SK-N-SH (cell line): ENCODE measurements around the gene RBMS3. TPM values are rescaled to one million over a fixed set of nuclear protein-coding genes. Genes with fewer than 3 reads are reported as not detected.

ENCODE experiments used
- CTCF ChIA-PET: fragments of 300-600, 350-600 bp; formaldehyde crosslinking; extraction: SDS; loops from one replicate; lab custom pipeline; 2021; lab: Yijun Ruan, JAX
- POLR2A ChIA-PET: fragments of 350-600 bp; sonication (Branson Sonifier 250); formaldehyde crosslinking; extraction: SDS; loops from one replicate; lab custom pipeline; 2020; ENCODE audit warnings: antibody characterized with exemption, inconsistent platforms; lab: Yijun Ruan, JAX
- DNase-seq: peaks from one replicate; pipeline ENCODE4 v3.0.0; 2012
- H2AFZ ChIP-seq: fragments of 200-600 bp; sonication (generic); 2 replicates; pipeline ENCODE4 v1.8.1; 2016; ENCODE audit warnings: antibody characterized with exemption, mild to moderate bottlenecking, low read depth
- H3F3A ChIP-seq: fragments of 200-600 bp; sonication (generic); replicated peaks from 2 replicates; pipeline ENCODE3; 2016; ENCODE audit warnings: antibody characterized with exemption, mild to moderate bottlenecking; ENCODE audit not compliant: insufficient read depth
- H3K27ac ChIP-seq, 2 experiments: fragments of 200-500 bp in 1 of 2; fragments of 200-600 bp in 1 of 2; sonication (Bioruptor generic) in 1 of 2; sonication (generic), shearing (Covaris generic) in 1 of 2; 2 replicates each; pipeline versions ENCODE4 v1.5.1 to v1.6.1; 2014 to 2016; ENCODE audit warnings: low read depth in 2 of 2, inconsistent platforms in 1 of 2, low read length in 1 of 2, mild to moderate bottlenecking in 1 of 2, mixed read lengths in 1 of 2
- H3K27me3 ChIP-seq: fragments of 200-600 bp; sonication (generic), shearing (Covaris generic); 2 replicates; pipeline ENCODE4 v1.6.1; 2016; ENCODE audit warnings: mixed run types; ENCODE audit not compliant: insufficient read depth
- H3K36me3 ChIP-seq, 2 experiments: fragments of 200-500 bp in 1 of 2; fragments of 200-600 bp in 1 of 2; sonication (Bioruptor generic) in 1 of 2; sonication (generic) in 1 of 2; replicated peaks in 1 of 2; 2 replicates each; pipeline versions ENCODE3 to v1.5.1; 2014 to 2016; ENCODE audit warnings: low read length in 1 of 2, mild to moderate bottlenecking in 1 of 2; ENCODE audit not compliant: insufficient read depth in 2 of 2, control insufficient read depth in 1 of 2
- H3K4me1 ChIP-seq, 2 experiments: fragments of 200-500 bp in 1 of 2; fragments of 200-600 bp in 1 of 2; sonication (Bioruptor generic) in 1 of 2; sonication (generic), shearing (Covaris generic) in 1 of 2; 2 replicates each; pipeline versions ENCODE4 v1.5.1 to v1.6.1; 2014 to 2016; ENCODE audit warnings: low read depth in 1 of 2, low read length in 1 of 2, mixed run types in 1 of 2; ENCODE audit not compliant: insufficient read depth in 2 of 2, control insufficient read depth in 1 of 2
- H3K4me2 ChIP-seq: fragments of 200-600 bp; sonication (generic), shearing (Covaris generic); 2 replicates; pipeline ENCODE4 v1.6.1; 2017; ENCODE audit warnings: mixed run types
- H3K4me3 ChIP-seq, 2 experiments: fragments of 200-500 bp in 1 of 2; fragments of 200-600 bp in 1 of 2; sonication (Bioruptor generic) in 1 of 2; sonication (generic), shearing (Covaris generic) in 1 of 2; 2 replicates each; pipeline versions ENCODE4 v1.5.1 to v1.8.1; 2014 to 2016; ENCODE audit warnings: low read depth in 2 of 2, inconsistent platforms in 1 of 2, low read length in 1 of 2, mild to moderate bottlenecking in 1 of 2, mixed read lengths in 1 of 2, moderate library complexity in 1 of 2
- H3K79me2 ChIP-seq: fragments of 200-600 bp; sonication (generic); 2 replicates; pipeline ENCODE4 v1.8.1; 2017; ENCODE audit warnings: mild to moderate bottlenecking; ENCODE audit not compliant: insufficient read depth
- H3K9ac ChIP-seq: fragments of 200-600 bp; sonication (generic); 2 replicates; pipeline ENCODE4 v1.6.1; 2017; ENCODE audit warnings: mixed run types
- H3K9me2 ChIP-seq: fragments of 200-600 bp; sonication (generic); 2 replicates; pipeline ENCODE4 v1.6.1; 2017; ENCODE audit warnings: mixed run types
- H3K9me3 ChIP-seq: fragments of 200-600 bp; sonication (generic); 2 replicates; pipeline ENCODE4 v1.6.1; 2017; ENCODE audit warnings: mixed run types, mild to moderate bottlenecking, moderate library complexity
- H4K20me1 ChIP-seq: fragments of 200-600 bp; sonication (generic); 2 replicates; pipeline ENCODE4 v1.6.1; 2017; ENCODE audit warnings: mild to moderate bottlenecking, mixed run types; ENCODE audit not compliant: insufficient read depth
- ELF1 ChIP-seq: IDR thresholded peaks from 2 replicates; pipeline ENCODE4 v1.4.0; 2012
- EP300 ChIP-seq, 2 experiments: IDR thresholded peaks; 2 replicates each; pipeline versions ENCODE4 v1.4.0 to v1.6.1; 2012; ENCODE audit warnings: borderline replicate concordance in 1 of 2, low read depth in 1 of 2, low read length in 1 of 2
- FOXJ3 ChIP-seq: sonication (generic); formaldehyde crosslinking; IDR thresholded peaks from 2 replicates; pipeline ENCODE4 v1.5.1; 2020; ENCODE audit warnings: mild to moderate bottlenecking, missing genetic modification reagents
- GABPA ChIP-seq: IDR thresholded peaks from 2 replicates; pipeline ENCODE4 v1.4.0; 2012; ENCODE audit warnings: low read depth, mild to moderate bottlenecking
- GATA2 ChIP-seq: sonication (generic); formaldehyde crosslinking; IDR thresholded peaks from 2 replicates; pipeline ENCODE4 v1.5.0; 2020; ENCODE audit warnings: mild to moderate bottlenecking, missing genetic modification reagents
- JUND ChIP-seq: IDR thresholded peaks from 2 replicates; pipeline ENCODE4 v1.4.0; 2012
- PBX3 ChIP-seq: IDR thresholded peaks from 2 replicates; pipeline ENCODE4; 2012
- POLR2AphosphoS5 ChIP-seq: IDR thresholded peaks from 2 replicates; pipeline ENCODE4 v1.6.1; 2012; ENCODE audit warnings: low read depth, low read length
- RAD21 ChIP-seq: IDR thresholded peaks from 2 replicates; pipeline ENCODE4 v1.6.1; 2012; ENCODE audit warnings: mild to moderate bottlenecking, low read length
- RXRA ChIP-seq: IDR thresholded peaks from 2 replicates; pipeline ENCODE4 v1.4.0; 2012; ENCODE audit warnings: low read depth, mild to moderate bottlenecking, borderline replicate concordance
- SIN3A ChIP-seq: IDR thresholded peaks from 2 replicates; pipeline ENCODE4 v1.6.1; 2012; ENCODE audit warnings: low read depth, mild to moderate bottlenecking, low read length, moderate library complexity, borderline replicate concordance
- SMC3 ChIP-seq: IDR thresholded peaks from 2 replicates; pipeline ENCODE4 v1.6.1; 2012; ENCODE audit warnings: low read depth, low read length, improper control_type of control experiment
- TEAD4 ChIP-seq: IDR thresholded peaks from 2 replicates; pipeline ENCODE4 v1.4.0; 2012; ENCODE audit warnings: mild to moderate bottlenecking, borderline replicate concordance; ENCODE audit not compliant: insufficient read depth
- YY1 ChIP-seq: IDR thresholded peaks from 2 replicates; pipeline ENCODE4 v1.4.0; 2012; ENCODE audit warnings: low read depth, mild to moderate bottlenecking
- WGBS: methylation state at CpG from one replicate; pipeline ENCODE4 v1.1.6; 2017; ENCODE audit warnings: low lambda C conversion rate; 5-methylcytosine and 5-hydroxymethylcytosine counted together
- polyA plus RNA-seq, 3 experiments: library from polyadenylated mRNA; depleted of rRNA; stranded (reverse); fragments of >200 nt; gene quantifications; 2 replicates each; pipeline ENCODE4 v1.2.3, GENCODE V29; 2012
- TF ChIP-seq, protein P1 (sequence below): fragments of 150-350 bp; IDR thresholded peaks from 2 replicates; pipeline ENCODE4 v1.6.1; 2017; ENCODE audit warnings: antibody characterized with exemption, low read length, low read depth, borderline replicate concordance
- TF ChIP-seq, protein P2 (sequence below): fragments of 150-350 bp; IDR thresholded peaks from 2 replicates; pipeline ENCODE4 v1.6.1; 2016; ENCODE audit warnings: mild to moderate bottlenecking, low read depth, low read length
- TF ChIP-seq, protein P3 (sequence below): IDR thresholded peaks from 2 replicates; pipeline ENCODE4 v1.4.0; 2012; ENCODE audit warnings: low read depth, borderline replicate concordance
- TF ChIP-seq, protein P4 (sequence below): IDR thresholded peaks from 2 replicates; pipeline ENCODE4 v1.6.1; 2012; ENCODE audit warnings: mild to moderate bottlenecking, low read depth, low read length, moderate library complexity

The RBMS3 gene
- polyA plus RNA-seq, 1 of the 3 experiments (the other 2 are of a cell fraction): 8.2 TPM

GRCh38 chr3:29293421-29293820, 12.6 kb downstream of the RBMS3 start:
- H3K9me3 ChIP-seq: no peaks in the 10 kb centered on the region
- H3K27me3 ChIP-seq: no peaks in the 10 kb centered on the region
- ChIA-PET CTCF (interaction anchor here (1.3 kb wide), 1 partner anchor 13 kb away, joined by 4 read pairs; no protein-coding TSS in a partner anchor), POLR2A (interaction anchor here (0.6 to 0.7 kb wide), 2 partner anchors 9 to 134 kb away, joined by 4 to 5 read pairs; no protein-coding TSS in a partner anchor)
- no peaks in the 10 kb centered on the region; the same call in 1 of the 2 replicates for H4K20me1 ChIP-seq
- H3K79me2 ChIP-seq: peaks cover 98% of the 10 kb centered on the region
- DNase-seq: no peak
- WGBS: 36% methylated on average over 2 of the region's 2 CpGs
- no peaks in the 10 kb centered on the region for H3K9me2 ChIP-seq
- H2AFZ ChIP-seq: no peak overlapping the region
- no peaks in the 10 kb centered on the region for H3F3A ChIP-seq
- H3K36me3 ChIP-seq: peaks cover 45 to 58% of the 10 kb centered on the region in 2 experiments
- peaks cover 24 to 41% of the 10 kb centered on the region in 2 experiments; a peak in 3 of 4 replicates for H3K4me1 ChIP-seq
- peak overlapping the region in 1 of 2 experiments; percentile 67; a peak in 2 of 4 replicates for H3K27ac ChIP-seq
- no peak overlapping the region for H3K4me3 ChIP-seq
- no peak overlapping the region for H3K9ac ChIP-seq
- TF ChIP-seq, protein P1, sequence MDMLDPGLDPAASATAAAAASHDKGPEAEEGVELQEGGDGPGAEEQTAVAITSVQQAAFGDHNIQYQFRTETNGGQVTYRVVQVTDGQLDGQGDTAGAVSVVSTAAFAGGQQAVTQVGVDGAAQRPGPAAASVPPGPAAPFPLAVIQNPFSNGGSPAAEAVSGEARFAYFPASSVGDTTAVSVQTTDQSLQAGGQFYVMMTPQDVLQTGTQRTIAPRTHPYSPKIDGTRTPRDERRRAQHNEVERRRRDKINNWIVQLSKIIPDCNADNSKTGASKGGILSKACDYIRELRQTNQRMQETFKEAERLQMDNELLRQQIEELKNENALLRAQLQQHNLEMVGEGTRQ: no peak
- TF ChIP-seq RXRA: no peak
- no peak for TF ChIP-seq ELF1
- no peak for TF ChIP-seq TEAD4
- TF ChIP-seq POLR2AphosphoS5: no peak
- TF ChIP-seq FOXJ3 (CRISPR knock-in tag): no peak
- TF ChIP-seq, protein P2, sequence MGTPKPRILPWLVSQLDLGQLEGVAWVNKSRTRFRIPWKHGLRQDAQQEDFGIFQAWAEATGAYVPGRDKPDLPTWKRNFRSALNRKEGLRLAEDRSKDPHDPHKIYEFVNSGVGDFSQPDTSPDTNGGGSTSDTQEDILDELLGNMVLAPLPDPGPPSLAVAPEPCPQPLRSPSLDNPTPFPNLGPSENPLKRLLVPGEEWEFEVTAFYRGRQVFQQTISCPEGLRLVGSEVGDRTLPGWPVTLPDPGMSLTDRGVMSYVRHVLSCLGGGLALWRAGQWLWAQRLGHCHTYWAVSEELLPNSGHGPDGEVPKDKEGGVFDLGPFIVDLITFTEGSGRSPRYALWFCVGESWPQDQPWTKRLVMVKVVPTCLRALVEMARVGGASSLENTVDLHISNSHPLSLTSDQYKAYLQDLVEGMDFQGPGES: no peak
- TF ChIP-seq SMC3: no peak
- TF ChIP-seq, protein P3, sequence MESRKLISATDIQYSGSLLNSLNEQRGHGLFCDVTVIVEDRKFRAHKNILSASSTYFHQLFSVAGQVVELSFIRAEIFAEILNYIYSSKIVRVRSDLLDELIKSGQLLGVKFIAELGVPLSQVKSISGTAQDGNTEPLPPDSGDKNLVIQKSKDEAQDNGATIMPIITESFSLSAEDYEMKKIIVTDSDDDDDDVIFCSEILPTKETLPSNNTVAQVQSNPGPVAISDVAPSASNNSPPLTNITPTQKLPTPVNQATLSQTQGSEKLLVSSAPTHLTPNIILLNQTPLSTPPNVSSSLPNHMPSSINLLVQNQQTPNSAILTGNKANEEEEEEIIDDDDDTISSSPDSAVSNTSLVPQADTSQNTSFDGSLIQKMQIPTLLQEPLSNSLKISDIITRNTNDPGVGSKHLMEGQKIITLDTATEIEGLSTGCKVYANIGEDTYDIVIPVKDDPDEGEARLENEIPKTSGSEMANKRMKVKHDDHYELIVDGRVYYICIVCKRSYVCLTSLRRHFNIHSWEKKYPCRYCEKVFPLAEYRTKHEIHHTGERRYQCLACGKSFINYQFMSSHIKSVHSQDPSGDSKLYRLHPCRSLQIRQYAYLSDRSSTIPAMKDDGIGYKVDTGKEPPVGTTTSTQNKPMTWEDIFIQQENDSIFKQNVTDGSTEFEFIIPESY: no peak
- TF ChIP-seq GABPA: no peak
- TF ChIP-seq EP300 (IDR thresholded peaks at IDR 0.05; ENCODE audit: borderline replicate concordance in 1 of 2, low read depth in 1 of 2, low read length in 1 of 2): no peak
- TF ChIP-seq, protein P4, sequence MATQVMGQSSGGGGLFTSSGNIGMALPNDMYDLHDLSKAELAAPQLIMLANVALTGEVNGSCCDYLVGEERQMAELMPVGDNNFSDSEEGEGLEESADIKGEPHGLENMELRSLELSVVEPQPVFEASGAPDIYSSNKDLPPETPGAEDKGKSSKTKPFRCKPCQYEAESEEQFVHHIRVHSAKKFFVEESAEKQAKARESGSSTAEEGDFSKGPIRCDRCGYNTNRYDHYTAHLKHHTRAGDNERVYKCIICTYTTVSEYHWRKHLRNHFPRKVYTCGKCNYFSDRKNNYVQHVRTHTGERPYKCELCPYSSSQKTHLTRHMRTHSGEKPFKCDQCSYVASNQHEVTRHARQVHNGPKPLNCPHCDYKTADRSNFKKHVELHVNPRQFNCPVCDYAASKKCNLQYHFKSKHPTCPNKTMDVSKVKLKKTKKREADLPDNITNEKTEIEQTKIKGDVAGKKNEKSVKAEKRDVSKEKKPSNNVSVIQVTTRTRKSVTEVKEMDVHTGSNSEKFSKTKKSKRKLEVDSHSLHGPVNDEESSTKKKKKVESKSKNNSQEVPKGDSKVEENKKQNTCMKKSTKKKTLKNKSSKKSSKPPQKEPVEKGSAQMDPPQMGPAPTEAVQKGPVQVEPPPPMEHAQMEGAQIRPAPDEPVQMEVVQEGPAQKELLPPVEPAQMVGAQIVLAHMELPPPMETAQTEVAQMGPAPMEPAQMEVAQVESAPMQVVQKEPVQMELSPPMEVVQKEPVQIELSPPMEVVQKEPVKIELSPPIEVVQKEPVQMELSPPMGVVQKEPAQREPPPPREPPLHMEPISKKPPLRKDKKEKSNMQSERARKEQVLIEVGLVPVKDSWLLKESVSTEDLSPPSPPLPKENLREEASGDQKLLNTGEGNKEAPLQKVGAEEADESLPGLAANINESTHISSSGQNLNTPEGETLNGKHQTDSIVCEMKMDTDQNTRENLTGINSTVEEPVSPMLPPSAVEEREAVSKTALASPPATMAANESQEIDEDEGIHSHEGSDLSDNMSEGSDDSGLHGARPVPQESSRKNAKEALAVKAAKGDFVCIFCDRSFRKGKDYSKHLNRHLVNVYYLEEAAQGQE: no peak
- TF ChIP-seq GATA2: no peak
- no peak for TF ChIP-seq JUND
- no peak for TF ChIP-seq YY1
- no peak for TF ChIP-seq RAD21
- no peak for TF ChIP-seq PBX3
- TF ChIP-seq SIN3A: no peak
- no peak overlapping the region for H3K4me2 ChIP-seq
